Skin of body (tissue), 2 donors: ENCODE measurements around the gene KAZALD1. TPM values are rescaled to one million over a fixed set of nuclear protein-coding genes. Genes with fewer than 3 reads are reported as not detected.

ENCODE experiments used
- DNase-seq: peaks from one replicate; lab custom pipeline; 2025; lab: John Stamatoyannopoulos, UW
- total RNA-seq: library from RNA; depleted of rRNA; stranded (reverse); fragments of >200 nt; gene quantifications from one replicate; pipeline ENCODE4 v1.2.3, GENCODE V29; 2014

The KAZALD1 gene
- 17.7 TPM for total RNA-seq

- DNase-seq = peak; percentile 96
Observed at GRCh38 chr10:101061624-101062231, at the start of gene KAZALD1. Gene KAZALD1, plus strand, starts transcription at chr10:101061989. Its CDS starts 604 bp downstream, at chr10:101062593.

GRCh38 chr10:101012525-101013364 is 49.0 kb upstream of the KAZALD1 start:
- peak; percentile 86 for DNase-seq

- DNase-seq = no peak
Observed at GRCh38 chr10:101013365-101013825, 48.4 kb upstream of the KAZALD1 start.

- peak; percentile 46 for DNase-seq
Observed at GRCh38 chr10:101014230-101014884, 47.4 kb upstream of the KAZALD1 start.

- no peak for DNase-seq
Observed at GRCh38 chr10:101014966-101015581, 46.7 kb upstream of the KAZALD1 start.

- no peak for DNase-seq
Observed at GRCh38 chr10:101015582-101015973, 46.2 kb upstream of the KAZALD1 start.

GRCh38 chr10:101016814-101017213 is 45.0 kb upstream of the KAZALD1 start:
- DNase-seq = no peak

GRCh38 chr10:101018118-101018599 is 43.6 kb upstream of the KAZALD1 start:
- DNase-seq = no peak

- no peak for DNase-seq
Observed at GRCh38 chr10:101018600-101019439, 43.0 kb upstream of the KAZALD1 start.

- no peak for DNase-seq
Observed at GRCh38 chr10:101019440-101019703, 42.4 kb upstream of the KAZALD1 start.

- DNase-seq = no peak
Observed at GRCh38 chr10:101020427-101021075, 41.2 kb upstream of the KAZALD1 start.

- DNase-seq = no peak
Observed at GRCh38 chr10:101021239-101021638, 40.5 kb upstream of the KAZALD1 start.

GRCh38 chr10:101021692-101022251 is 40.0 kb upstream of the KAZALD1 start:
- no peak for DNase-seq

- no peak for DNase-seq
Observed at GRCh38 chr10:101022967-101023705, 38.7 kb upstream of the KAZALD1 start.

- DNase-seq = no peak
Observed at GRCh38 chr10:101027106-101027720, 34.6 kb upstream of the KAZALD1 start.

GRCh38 chr10:101028446-101029337 is 33.1 kb upstream of the KAZALD1 start:
- no peak for DNase-seq

- no peak for DNase-seq
Observed at GRCh38 chr10:101029520-101030295, 32.1 kb upstream of the KAZALD1 start.
